SHP77 (cell line): Measurements from ENCODE around the gene UBE2E2.
"Not testable (repeated sequence)": the region's sequence is repeated elsewhere in the genome, so short reads cannot be mapped to it uniquely, and the experiment has no call there.

Experiments
- DNase-seq, 2 experiments: peaks; one replicate each; lab custom pipeline; 2025; lab: John Stamatoyannopoulos, UW

Gene UBE2E2

DNA sequence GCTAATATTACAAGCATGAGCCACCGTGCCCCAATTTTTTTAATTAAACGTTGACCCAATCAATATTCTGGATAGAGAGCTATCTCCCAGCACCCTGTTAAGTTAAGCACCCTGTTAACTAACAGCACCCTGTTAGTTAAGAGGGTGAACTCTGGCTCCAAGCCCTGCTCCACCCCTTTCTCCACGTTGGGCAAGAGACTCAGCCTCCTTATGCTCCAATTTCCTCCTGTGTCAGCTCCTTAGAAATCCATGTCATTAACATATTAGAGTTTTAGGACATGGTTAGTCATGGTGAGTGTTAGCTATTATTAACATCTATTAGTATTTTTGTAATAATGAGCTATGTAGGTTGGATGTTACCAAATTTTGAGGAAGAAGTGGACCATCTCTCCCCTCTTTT lies 385.4 kb downstream of the UBE2E2 start:
- DNase-seq: no peak

DNA sequence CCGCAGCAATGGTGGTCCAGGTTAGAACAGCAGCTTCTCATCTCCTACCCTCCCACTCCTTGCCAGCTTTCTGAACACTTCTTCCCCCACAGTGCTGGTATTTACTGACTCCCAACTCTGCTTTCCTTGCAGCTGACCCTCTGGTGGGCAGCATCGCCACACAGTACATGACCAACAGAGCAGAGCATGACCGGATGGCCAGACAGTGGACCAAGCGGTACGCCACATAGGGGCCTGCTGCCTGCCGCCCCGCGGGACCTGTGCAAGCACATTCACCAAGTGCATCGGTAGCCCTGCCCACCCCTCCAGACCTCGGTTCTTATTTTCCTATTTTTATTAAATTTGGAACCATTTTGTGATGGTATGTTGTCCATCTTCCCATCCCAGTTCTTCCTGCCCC lies 386.5 kb downstream of the UBE2E2 start:
- no peak for DNase-seq

DNA sequence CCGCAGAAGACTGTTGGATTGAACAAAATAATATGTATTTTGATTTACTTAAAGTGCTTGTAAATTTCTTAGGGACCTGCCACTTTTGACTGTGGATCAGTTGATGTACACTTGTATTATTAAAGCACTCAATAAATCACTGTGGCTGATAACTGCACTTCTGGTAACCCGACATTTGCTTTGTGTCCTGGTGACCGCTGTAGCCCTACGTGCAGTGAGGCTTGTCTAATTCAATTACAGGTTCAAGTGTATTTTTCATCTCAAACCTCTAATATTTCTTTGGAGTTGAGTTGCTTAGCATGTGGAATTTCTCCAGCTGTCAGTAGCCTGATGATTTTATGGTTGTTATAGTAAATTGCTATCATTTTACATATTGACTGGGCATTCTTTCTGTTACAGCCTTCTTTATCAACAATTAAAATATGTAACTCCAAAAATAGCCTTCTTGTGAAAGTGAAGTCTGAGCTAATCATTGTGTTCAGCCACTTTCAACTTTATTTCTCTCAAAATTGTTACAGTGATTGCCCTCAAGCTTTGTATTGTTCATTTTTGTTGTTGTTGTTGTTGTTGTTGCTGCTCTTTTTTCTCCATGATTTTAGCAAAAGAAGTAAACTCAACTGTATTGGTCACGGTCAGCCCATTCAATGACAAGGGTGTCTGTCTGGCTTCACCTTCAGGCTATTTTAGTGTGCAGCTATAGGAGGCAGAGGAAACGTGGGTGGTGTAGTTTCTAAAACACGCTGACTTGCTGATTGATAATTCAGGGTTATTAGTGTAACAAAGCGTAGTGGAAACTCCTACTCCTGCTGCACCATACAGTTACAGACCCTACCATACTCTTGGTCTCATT lies 387.5 kb downstream of the UBE2E2 start:
- DNase-seq: no peak

DNA sequence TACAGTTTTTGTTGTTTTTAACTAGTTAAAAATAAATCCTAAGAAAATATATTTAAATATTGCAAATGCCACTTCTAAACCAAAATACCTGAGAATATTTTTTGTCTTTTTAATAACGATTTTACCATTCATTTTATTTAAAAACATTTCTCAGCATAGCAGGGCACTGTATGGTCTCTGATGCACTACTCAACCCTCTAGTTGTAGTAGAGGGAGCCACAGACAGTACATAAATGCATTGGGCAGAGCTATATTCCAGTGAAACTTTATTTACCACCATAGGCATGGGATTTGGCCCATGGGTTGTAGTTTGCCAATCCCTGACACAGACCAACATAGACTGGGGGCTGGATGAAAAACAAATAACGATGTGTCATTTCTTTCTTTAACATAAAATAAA lies 388.2 kb downstream of the UBE2E2 start:
- DNase-seq: no peak

DNA sequence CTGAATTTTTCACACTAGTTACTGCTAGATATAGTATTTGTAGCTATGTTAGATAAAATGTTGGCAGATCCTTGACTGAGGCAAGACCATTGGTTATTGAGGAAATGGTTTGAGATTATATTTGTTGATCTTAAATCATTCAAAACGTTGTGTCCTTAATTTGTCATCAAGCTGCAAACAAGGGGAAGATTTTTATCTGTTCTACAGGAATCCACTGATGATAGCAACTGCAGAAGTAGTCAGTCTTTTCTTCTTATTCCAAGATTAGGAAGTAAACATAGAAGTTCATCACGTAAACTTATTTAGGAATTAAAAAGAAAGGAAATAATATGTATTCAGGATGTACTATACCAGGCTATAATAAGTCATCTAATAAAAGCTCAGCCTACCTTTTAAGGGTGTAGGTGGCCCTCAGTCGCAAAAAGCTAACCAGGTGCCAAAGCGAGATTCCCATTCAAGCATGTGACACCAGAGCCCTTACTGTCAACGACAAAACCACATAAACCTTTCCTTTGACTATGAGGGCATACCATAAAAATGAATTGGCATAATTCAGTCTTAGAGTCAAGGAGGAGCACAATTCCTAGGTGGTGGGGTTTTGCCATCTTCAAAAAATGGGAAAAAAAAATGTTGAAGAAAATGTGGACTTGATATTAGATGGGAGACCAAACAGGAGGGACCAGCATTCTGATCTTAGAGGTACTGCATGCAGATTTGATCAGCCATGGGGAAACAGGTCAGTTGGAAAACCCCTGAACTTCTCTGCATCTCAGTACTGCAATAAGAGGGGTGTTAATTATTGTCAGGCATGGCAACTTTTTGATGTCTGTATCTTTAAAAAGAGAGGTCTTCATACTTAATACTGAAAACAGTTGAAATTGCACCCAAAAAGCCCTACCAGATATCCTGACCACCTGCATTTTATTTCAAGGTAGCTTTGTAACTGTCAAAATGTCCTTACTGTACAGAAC lies 390.1 kb downstream of the UBE2E2 start:
- DNase-seq: no peak

DNA sequence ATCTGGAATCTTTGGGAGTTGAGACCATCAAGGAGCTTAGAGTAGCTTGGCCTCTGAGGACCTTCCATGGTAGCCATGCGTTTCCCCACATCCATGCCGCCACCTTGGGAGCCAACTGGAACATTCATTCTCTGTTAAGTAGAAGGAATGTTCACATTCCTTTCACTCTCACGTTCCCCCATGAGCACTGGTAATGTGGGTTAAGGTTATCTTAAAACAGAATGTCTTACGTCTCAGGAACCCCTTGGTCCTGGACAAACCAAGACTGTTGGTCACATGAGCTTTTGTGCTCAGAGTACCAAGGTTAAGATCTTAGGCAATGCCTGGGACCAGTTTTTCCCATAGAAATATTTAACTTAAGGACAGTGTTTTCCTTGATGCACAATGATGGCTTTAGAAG lies 390.9 kb downstream of the UBE2E2 start:
- no peak for DNase-seq

DNA sequence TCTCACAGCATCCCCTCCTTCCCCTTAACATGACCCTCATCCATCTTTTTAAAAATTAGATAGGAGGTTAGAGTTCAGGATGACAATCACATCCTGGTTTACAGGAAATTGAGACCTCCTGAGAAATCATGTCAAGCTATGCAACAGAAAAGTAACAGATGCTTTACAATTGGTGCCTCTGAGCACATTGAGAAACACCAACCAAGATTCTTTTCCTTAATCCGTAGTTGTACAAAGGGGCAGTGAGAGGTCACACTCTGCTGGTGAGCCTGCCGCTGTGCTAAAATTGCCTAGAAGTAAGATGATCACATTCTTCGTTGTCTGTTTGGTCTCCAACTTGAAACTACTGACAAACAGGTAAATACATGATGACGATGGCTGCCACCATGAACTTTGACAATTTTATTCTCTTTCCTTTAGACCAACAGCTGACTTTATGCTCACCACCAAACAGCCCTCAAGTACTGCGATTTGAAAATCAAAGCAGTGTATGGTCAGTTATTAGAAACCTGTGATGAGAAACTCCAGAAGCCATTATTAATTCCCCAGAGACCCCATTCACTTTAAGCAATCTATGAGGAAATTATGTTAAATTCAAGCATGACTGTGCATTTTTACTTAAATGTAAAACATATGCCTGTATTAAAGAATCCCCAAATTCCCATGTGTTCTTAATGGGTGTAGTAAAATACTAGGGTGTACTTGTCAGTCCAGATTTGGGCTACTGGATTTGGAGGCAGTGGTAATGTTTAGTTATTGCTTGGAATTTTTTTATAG lies 392.0 kb downstream of the UBE2E2 start:
- no peak for DNase-seq

DNA sequence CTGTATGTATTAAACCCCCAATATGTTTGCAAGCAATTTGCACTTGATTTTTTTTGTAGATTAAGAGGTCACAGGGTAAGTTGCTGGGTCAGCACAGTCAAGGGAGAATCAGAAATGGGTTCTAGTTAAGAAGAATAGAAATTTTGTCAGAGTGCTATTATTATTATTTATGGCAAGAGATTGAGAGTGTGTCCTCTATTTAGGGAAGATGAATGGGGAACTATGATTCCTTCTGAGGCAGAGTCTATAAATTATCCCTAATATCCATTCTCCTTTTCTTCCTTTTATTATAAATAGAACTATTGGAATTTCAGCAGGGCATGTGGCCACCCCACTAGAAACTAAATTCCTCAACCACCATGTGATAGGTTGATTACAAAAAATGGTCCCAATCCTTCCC lies 392.7 kb downstream of the UBE2E2 start:
- no peak for DNase-seq

DNA sequence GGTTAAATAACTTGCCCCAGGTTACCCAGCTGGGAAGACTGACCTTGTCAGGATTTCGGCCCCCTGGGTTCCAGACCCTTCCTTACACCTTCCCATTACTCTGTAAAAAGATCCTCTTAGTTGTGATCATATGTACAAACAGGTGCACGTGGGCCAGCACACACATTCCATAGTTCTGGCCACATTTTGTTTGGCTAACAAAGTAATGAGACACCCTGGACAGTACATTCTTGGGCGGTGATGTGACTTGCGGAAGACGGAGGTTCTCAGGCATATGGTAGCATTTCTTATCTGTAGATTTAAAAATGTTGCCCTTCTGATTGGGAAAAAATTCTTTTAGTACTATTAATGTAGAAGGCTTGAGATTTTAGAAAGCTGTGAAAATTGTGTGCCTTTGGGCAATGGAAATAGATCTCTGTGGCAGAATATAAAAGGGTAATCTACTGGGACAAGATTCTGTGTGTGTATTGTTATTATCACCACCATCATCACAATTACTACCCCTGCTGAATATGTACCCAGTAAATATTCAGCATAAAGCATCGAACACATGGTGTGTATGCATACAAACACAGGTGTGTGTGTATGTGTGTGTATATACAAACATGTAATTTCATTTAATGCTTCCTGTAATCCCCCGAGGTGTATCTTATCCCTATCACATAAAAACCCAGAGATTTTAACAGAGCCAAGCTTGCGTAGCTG lies 397.2 kb downstream of the UBE2E2 start:
- no peak for DNase-seq

DNA sequence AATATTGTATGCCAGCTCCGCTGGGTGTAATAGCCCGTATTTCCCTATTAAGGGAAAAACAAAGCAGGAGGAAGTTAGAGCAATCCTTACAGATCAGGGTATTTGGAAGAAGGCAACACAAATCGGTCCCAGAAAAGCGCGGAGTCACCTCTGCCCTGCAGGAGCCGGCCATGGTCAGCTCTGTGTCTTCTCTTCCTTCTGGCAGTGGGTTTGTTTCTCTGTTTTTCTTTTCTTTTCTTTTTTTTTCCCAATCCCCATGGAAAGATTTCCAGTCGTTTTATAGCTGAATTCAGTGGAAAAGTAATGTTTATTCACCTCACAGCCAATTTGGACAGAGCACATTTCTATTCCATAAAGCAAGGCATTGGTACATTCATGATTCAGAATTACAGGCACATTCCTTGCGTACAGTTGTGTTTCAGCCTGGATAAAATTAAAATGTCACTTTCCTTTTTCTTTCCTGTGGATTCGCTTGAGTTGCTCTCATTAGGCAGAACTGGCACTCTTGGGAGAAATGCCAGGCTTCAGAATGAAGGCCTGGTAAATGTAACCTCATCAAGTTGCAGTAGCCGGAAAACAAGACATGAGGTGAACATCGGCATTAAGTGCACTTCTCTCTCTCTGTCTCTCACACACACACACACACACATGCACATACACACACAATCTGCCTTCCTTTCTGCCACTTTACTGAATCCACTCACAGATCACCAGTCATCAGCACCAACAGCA lies 398.1 kb downstream of the UBE2E2 start:
- no peak for DNase-seq

DNA sequence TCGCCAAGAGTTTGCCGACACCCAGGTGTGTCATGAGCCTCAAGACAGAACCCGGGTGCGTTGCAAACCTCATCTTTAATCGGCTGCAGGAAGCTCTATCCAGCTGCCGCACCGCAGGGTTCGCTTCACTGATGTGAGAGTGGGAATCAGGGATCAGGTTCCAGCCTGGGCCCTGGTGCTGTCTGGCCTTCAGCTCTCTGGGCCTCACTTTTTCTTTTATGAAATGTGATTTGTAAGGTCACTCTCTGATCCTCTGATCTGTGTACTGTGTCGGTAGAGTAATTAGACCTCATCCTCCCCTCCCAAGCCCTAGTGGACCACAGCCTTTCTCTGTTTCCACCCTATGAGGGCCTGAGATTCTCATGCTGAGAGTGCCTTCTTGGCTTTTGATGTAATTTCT lies 399.8 kb downstream of the UBE2E2 start:
- no peak for DNase-seq

DNA sequence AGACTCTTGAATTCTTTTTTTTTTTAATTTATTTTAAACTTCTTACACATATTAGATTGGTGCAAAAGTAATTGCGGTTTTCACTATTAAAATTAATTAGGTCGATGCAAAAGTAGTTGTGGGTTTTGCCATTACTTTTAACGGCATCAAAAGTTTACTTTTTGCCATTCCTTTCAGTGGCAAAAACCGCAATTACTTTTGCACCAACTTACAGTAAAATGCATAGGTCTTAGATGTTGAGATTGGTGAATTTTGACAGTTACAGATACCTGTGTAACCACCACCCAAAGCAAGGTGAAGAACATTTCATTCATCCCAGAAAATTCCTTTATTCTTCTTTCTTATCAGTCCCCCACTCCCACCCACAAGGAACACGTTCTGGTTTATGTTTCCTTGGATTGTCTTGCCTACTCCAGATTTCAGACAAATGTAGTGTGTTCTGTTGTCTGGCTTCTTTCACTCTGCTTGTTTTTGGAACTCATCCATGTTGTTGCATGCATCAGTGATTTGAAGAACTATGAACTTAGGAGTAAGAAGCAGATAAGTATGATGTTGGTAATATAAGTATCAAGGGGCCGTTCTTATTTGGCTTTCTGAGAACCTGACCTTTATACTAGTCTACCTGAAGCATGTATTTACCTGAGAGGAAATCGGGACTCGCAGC lies 404.2 kb downstream of the UBE2E2 start:
- no peak for DNase-seq

DNA sequence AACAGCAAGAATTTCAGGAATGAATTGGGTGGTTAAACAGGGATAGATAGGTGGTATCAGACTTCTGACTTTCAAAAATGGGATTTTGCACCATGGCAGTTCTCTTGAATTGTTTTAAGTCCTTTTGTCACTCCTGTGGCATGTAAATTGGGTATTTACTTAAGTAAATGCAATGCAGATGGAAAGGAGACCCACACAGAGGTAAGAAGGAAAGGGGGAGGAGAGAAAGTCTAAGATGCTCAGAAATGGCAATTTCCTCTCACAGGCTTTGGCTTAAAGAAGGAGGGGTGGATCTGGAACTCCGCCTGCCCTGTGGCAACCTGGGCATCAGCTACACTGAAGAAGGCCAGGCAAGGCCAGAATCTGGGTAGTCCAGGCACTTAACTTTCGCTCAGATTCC lies 405.5 kb downstream of the UBE2E2 start:
- no peak for DNase-seq

DNA sequence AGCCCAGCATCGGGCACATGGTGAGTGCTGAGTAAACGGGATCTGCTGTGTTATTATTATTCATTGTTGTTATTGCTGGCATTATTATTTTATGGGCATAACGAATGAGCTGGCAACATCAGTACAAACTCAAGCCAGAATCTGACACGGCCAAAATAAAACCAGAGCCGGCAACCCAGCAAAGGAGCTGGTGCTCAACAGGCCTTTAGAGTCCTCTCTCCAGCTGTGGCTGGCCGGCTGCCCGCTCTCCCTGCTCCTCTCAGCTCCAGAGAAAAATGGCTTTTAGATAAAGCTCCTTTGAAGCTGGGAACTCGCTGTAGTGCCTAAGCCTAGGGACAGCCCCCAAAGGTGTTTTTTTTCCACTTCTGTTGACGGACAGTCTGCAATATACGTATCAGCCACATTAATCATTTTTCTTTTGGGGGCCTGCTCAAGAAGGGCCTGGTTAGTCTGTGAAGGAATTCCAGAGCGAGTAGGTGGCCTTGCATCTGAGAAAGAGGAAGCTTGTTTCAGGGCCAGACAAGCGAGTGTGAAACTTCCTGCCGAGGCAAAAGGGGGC lies 408.7 kb downstream of the UBE2E2 start:
- DNase-seq: no peak

DNA sequence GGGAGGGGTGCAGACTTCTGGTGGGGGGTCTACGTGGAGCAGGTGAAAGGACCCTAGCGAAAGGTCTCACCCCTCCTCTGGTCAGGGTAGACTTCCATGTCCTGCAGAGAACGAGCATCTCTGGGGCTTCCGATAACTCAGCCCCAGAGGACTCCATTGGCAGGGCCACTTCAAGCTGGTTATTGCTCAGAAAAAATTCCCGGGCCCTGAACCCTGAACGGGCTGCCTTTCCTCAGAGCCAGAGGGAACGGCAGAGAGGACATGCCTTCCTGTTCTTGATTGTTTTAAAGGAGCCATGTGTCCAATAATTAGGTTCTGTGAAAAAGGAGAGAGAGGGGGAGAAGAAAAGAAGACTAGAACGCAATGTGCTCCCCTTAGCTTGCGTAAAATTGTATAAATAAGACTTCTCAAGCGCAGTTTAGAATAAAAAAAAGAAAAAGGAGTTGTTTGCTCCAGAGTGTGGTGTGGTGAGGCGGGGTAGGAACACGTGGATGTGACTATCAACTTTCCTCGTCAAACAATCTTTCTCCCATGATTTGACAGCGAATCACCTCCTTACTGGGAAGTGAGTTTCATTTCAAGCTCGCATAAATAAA lies 409.3 kb downstream of the UBE2E2 start:
- no peak for DNase-seq

DNA sequence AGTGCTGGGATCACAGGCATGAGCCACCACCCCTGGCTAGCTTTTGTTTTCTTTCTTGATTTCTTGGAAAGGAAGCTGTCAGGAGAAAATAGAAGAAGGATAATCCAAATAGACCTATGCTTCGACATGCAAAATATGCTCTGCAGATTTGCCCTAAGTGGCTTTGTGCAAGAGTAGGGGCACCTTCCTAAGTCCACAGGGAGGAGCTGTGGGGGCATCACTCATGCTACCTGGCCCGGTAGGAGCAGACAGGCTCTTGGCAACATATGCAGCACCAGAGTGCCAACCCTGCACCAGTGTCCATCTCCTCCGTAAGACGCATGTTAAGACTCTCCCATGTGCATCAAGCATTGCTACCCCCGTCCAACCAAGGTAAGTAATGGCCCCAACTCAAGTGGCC lies 411.9 kb downstream of the UBE2E2 start:
- DNase-seq: no peak

DNA sequence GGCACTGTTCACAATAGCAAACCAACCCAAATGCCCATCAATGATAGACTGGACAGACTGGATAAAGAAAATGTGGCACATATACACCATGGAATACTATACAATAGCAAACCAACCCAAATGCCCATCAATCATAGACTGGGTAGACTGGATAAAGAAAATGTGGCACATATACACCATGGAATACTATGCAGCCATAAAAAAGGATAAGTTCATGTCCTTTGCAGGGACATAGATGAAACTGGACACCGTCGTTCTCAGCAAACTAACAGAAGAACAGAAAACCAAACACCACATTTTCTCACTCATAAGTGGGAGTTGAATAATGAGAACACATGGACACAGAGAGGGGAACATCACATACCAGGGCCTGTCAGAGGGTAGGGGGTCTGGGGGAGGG lies 415.3 kb downstream of the UBE2E2 start:
- not testable (repeated sequence) for DNase-seq

DNA sequence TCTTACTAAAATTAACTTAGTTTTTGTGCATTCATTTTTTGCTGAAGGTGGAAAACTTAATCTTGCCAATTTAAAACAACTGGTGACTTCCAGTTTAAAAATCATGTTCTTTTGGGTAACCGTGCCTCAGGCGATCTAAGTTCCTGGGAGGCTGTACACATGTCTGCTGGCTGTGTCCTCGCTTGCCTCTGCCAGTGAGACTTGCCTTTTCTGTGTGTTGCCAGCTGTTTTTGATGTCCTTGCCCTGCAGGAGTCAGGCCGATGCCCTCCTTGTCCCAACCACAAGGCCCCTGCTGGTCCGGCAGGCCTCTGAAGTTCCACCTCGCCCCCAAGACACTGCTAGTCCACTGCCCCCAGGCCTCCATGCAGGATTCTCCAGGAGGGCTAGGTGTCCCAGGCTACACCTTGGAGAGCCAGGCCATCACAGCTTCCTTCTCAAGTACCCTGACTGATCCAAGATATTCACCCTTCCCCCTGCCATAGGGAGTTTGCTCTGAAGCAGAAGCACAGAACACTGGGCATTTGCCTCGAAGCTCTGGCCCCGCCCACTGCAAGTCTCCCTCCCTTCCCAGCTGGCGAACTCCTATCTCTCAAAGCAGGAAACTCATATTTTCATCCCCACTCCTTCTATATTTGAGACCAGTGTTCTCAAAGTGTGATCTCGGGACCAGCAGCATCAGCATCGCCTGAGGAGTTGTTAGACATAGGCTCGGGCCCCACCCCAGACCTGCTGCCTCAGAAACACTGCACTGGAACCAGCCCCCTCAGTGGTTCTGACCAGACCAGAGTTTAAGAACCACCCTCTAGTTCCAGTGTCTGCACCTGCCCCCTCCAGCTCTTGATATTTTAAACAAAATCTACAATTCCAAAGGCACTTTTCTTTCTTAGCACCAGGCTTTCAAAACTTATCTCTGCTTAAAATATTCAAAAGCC lies 416.8 kb downstream of the UBE2E2 start:
- DNase-seq: no peak

DNA sequence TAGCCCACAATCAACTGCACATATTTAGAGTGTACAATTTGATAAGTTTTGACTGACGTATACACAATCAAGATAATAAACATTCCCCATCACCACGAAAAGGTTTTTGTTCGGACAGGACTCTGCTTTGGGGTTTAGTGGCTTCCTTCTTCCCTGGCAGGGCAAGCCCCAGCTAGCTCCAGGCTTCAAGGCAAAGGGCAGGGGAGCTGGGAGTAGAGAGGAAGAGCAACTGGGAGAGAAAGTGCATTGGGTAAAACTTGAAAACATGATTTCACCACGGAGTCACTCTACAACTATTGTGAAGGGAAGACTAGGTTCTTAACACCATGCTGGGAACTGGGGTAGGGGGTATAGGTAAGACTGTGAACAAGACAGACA lies 417.5 kb downstream of the UBE2E2 start:
- no peak for DNase-seq
